ENCODE data around the gene KLHL5.

The KLHL5 gene

DNA sequence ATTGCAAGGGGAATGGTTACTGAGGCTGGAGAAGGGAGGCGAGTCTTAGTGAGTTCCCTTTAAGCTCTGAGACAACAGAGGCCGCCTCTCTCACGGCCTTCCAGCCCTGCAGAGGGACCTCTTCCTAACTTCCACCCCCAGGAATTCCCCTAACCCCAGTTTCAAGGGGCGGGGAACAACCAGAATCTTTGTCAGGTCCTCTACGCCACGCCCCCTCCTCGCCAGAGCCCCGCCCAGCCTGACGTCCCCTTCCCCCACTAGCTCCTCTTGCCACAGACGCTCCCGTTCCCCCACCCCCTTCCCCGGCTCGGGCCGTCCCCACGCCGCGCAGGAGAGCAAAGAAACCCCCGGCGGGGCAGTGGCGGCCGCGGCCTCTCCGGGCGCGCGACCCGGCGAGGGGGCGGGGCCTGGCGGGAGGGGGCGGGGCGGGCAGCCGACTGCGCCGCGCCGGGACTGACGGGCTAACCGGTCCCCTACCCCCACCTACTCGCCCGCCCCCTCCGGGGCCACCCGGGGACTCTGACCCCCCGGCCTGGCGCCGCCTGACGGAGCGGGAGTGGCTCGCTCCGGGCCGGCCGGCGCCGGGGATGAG, 17.6 kb upstream of the KLHL5 start:
- DNase-seq (ENCODE audit: low read depth), result peak; percentile 34

DNA sequence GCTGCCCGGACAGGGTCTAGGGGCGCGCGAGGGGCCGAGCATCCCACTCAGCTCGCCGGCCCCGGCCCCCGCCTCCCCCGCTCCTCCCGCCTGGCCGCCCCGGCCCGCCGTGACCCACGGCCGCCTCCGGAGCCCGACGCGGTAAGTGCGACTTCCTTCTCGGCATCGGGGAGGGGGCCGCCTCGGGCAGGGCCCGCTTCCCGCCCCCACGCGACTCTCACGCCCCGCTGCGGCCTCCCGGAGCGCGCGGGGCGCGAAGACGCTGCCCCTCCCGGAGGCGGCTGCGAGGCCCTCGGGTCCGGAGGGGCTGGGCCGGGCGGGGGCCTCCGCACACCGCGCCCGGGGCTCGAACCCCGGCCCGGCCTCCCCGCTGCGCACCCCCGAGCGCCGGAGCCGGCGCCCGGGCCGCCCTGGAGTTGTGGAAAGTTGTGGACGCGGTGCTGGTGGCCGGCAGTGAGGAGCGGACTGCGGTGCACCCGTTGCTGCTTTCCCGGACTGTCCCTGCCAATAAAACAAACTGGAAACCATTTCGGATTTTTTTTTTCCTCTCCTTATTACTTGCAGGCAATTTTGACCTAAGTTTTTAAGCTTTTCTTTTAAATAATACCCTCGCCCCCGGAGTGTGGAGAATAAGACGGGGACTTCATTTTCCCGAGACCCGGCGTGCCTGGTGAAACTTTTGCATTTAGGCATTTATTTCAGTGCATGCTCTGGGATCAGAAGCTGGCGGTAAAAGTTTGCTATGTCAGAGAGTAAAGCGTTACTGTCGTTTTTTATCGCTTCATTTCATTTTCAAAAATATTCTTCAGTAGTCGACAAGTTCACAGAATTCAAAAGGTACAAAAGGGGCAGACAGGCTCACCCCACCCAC, 16.8 kb upstream of the KLHL5 start:
- no peak for DNase-seq (ENCODE audit: low read depth)

DNA sequence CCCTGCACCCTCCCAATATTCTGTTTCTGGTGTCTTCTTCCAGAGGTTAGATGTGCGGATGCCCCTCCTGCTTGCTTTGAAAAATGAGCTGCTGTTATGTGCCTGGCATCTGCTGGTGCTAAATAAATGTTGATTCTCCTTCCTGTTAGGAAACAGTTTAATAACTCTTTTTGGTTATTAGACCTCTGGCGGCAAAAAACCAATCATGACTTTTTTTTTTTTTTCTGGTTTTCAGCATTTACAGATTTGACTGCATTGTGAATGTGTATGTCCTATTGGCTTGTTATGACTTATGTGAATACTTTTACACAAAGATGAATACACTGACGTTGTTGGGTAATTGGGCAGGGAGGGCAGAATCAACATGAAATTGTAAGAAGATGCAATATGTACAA, 16.2 kb upstream of the KLHL5 start:
- no peak for DNase-seq (ENCODE audit: low read depth)

DNA sequence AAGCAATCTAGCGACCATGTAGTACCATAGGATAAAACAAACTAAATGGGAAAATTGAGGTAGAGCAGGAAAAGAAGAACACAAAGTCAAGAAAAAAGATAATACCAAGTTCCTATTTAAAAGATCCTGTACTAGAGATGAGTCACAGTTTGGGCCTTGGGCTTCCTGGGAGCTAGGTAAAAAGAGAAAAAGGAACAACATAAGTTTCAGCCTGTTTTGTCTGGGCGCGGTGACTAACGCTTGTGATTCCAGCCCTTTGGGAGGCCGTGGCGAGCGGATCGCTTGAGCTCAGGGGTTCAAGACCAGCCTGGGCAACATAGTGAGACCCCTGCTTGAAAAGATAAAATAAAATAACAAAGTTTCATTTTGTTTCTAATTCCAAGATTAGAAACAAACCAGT, 15.8 kb upstream of the KLHL5 start:
- no peak for DNase-seq (ENCODE audit: low read depth)

DNA sequence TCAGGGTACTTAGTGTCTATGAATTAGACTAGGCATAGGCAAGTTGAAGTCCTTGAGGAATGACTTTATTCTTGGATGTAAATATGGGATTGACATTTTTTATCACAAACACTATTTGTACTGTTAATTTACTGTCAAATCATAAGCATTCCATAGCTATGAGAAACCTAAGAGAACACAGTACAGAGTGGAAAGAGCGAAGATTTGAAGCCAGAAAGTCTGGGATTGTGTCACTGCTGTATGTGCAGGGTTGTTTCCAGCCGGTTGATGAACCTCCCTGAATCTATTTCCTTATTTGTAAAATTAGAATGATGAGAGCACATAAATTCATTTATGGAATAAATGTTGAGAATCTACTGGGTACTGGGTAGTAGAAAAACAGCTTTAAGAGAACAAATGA, 14.4 kb upstream of the KLHL5 start:
- DNase-seq (ENCODE audit: low read depth), result no peak

DNA sequence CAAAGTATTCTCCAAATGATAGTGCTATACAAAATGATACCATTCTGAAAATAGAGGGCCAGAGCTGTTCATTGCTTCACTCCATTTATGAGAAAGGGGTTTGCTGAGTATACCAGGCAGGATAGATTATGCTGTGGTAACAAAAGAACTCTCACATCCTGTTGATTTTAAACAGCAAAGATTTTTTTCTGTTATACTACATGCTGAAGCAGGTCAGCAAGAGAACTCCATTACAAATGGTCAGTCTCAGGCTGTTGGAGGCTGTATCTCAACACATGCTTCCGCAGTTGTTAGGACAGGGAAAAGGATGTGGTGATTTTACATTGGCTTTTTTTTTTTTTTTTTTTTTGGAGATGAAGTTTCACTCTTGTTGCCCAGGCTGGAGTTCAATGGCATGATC, 13.7 kb upstream of the KLHL5 start:
- DNase-seq (ENCODE audit: low read depth), result no peak

DNA sequence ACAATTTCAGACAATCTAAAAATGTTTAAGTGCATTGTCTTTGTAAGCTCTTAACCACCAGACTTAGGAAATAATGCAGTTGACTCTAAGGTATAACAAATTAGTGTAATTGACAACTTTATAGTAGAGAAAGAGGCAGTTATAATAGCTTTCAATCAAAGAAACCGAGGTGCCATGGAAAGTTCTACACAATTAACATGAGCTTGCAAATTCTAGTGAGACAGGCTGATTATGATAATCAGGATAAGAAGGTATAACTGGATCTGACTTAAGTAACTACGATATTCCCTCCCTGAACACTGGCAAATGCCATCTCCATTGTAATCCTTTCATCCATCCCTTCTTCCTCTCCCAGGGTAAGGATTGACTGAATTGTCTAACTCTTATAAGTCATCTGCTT, 11.4 kb upstream of the KLHL5 start:
- no peak for DNase-seq (ENCODE audit: low read depth)

DNA sequence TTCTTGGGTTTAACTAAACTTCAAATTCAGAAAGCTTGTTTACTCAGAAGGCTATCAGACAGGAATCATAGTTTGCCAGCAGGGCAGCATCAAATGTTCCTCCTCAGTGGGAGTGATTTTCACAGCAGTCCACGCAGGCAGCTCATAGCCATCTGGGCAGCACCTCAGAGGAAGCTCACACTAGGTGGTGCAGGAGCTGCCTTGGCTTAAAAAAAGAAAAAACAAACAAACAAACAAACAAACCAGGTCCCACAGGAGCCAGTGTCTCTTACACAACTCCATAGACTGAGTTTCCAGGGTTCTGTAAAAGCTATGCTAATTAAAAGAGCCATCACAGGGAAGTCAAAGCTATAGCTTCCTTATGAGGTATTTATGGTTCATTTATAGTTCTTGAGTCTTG, 10.5 kb upstream of the KLHL5 start:
- no peak for DNase-seq (ENCODE audit: low read depth)

DNA sequence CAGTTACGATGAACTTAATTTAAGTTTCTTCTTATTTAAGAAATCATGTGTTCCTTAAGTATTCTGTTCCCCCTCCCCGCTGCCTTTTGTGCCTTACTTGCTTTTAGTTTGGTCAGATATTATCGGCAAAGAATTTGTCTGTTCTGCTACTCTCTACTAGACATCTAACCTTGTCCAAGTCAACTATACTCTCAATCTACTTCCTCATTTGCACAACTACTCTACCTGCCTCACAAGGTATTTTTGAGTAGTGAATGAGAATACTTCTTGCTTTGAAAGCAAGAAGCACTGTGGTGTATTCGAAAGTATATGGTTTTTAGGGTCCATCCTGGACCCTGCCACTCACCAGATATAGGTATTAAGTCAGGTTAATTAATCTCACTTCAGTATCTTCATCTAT, 8.0 kb upstream of the KLHL5 start:
- no peak for DNase-seq (ENCODE audit: low read depth)

DNA sequence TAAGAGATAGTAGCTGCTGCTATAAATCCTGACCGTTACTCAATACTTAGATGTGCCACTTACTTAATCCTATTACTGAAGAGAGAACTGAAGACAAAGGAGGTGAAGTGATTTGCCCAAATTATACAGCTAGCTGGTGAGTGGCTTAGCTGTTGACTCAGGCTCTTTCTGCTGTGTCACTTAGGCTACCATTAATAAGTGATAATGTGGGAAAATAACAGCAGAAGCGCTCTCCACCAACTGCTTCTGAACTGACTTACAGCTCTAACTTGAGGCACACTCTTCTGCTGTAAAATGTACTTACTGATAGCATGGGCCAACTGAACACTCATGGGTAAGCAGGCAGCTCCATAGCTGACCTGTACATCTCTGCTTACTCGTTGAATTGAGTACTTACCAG, 7.5 kb upstream of the KLHL5 start:
- no peak for DNase-seq (ENCODE audit: low read depth)

DNA sequence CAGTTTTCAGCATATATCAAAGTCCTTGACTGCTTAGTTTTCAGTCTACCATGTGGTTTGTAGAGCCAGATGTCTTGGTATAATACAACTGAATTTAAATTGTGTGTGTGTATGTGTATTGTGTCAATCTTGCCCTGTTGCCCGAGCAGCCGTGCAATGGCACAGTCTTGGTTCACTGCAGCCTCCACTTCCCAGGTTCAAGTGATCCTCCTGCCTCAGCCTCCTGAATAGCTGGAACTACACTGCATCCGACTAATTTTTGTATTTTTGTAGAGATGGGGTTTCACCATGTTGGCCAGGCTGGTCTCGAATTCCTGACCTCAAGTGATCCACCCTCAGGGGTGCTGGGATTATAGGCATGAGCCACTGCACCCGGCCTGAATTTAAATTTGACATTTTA, 6.0 kb upstream of the KLHL5 start:
- DNase-seq (ENCODE audit: low read depth), result no peak

DNA sequence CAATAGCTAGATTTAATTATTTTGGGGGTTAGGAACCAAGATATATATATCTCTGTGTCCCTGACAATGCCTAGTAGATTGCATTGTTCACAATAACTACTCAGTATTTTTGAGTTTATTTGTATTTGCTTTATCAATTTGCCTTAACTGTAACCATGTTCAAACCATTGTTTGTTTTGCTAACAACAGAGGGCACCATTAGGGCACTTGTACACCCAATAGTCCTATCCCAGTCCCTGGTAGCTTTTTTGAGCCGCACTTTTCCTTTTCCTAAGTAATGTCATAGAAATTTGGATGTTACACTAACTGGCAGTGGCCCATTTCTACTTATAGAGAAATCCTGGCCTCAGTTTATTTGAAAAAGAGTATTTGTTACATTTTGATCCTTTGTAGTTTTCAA, 575 bp upstream of the KLHL5 start:
- DNase-seq (ENCODE audit: low read depth), result no peak

DNA sequence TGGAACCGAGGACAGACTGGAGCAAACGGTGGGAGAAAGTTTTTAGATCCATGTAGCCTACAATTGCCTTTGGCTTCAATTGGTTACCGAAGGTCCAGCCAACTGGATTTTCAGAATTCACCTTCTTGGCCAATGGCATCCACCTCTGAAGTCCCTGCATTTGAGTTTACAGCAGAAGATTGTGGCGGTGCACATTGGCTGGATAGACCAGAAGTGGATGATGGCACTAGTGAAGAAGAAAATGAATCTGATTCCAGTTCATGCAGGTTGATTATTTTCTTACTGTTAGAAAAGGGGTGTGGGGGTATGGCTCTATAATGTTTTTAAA, 702 bp downstream of the KLHL5 start:
- no peak for DNase-seq (ENCODE audit: low read depth)

DNA sequence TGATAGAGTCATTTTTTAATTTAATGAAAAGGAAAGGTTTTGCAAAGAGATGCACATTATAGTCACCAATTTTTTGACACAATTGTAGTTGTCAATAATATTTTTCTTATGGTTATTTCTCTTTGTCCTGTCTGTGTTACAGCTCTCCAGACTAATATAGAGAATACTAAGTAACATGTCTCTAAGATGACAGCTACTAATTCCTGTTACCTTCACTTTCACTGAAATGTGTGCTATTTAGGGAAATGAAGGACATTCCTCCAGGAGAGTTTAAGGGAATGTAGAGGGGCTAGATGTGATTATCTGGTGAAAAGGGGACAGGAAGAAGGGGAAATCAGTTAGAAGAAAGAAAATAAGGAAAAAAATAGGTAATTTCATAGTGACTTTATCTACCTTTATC, 1.4 kb downstream of the KLHL5 start:
- no peak for DNase-seq (ENCODE audit: low read depth)

DNA sequence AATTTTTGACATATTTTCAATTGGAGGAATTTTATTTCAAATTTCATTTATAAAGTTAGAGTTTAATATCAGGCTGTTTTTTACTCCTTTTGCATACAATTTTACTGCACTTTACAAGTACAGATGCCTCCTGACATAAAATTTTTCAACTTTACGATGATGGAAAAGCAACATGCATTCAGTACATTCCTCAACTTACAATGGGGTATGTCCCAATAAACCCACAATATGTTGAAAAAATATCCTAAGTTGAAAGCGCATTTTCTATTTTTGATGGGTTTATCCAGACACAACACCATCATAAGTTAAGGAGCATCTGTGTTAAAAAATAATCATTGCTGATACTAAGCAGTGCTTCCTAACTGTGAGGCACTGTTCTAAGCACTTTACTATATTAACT, 4.3 kb downstream of the KLHL5 start:
- DNase-seq (ENCODE audit: low read depth), result no peak

DNA sequence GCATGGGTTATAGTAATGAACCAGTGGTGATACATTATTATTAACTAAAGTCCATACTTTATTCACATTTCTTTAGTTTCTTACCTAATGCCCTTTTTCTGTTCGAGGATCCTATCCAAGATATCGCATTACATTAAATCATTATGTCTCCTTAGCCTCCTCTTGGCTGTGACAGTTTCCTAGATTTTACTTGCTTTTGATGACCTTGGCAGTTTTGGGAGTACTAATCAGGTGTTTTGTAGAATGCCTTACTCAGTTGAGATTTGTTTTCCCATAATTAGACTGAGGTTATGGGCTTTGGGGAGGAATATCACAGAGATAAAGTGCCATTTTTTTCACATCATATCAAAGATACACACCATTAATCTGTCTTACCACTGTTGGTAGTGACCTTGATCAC, 5.0 kb downstream of the KLHL5 start:
- no peak for DNase-seq (ENCODE audit: low read depth)

DNA sequence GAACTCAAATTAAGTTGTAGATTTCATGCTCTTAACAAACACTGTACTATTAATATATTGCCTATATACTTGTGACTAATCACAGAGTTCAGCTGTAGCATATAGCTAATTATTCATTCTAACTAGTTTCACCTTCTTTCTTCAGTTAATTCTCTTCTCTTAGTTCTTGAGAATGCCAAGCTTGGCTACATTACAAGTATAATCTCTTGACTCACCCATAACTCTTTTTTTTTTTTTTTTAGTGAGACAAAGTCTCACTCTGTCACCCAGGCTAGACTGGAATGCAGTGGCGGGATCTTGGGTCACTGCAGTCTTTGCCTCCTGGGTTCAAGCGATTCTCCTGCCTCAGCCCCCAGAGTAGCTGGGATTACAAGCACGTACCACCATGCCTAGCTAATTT, 5.4 kb downstream of the KLHL5 start:
- DNase-seq (ENCODE audit: low read depth), result no peak

DNA sequence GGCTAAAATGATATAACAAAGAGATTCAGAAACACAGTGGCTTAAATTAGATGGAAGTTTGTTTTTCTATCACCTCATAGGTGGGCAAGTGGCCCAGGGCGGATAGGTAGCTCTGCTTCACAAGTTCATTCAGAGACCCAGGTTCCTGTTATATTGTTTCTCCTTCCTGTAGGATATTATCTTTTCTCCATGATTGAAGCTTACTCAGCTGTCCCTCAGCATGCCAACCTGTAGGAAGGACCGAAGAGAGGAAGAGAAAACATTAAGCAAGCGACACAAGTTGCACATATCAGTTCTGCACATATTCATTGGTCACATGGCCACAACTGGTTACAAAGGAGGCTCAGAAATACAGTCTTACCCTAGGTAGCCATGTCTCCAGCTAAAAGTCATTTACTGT, 6.9 kb downstream of the KLHL5 start:
- no peak for DNase-seq (ENCODE audit: low read depth)

DNA sequence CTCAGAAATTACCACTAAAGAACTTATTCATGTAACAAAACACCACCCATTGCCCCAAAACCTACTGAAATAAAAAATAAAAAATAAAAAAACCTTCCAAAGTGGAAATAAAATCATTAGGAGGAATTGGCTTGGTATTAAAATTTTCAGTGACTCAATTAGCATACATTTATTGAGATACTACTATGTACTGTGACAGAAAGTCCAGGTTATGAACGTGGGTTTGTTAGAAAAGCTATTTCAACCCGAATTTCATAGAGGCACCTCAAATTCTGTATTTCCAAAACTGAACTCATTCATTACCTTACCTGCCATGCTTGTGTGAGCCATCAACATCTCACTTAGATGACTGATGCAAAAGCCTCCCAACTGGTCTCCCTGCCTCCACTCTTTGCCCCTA, 16.8 kb downstream of the KLHL5 start:
- DNase-seq (ENCODE audit: low read depth), result no peak

DNA sequence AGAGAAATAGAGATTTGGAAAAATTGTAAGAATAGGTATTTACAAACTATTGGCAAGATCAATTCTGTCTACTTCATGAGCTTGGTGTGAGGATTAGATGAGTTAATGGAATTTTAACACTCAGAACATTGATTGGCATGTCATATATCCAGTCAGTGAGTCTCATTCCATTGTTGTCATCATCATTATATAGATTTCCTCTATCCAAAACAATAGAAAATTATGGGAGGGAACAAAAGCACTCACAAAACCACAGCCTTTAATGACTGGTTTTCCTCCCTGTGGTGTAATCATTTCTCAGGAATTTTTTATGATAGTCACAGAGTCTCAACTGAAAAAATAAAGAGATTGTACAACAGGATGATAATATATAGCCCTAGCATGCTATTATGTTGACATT, 21.1 kb downstream of the KLHL5 start:
- DNase-seq (ENCODE audit: low read depth), result peak; percentile 26

DNA sequence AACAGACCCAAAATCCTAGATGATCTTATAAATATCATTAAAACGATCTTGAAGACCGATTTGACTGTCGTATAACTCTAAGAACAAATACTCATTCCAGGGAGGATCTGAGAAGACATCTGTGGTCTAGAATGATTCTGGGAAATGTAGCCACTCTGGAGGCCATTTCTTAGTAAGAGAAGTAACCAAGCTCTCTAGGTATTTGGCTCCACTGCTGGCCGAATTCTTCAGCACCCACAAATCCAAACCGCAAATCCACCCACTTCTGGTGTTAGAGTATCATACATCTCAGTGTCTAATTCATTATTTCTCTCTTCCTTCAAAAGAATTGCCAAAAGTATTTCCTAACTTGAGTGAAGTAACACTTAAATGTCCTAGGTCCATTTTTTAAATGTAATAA, 23.9 kb downstream of the KLHL5 start:
- DNase-seq (ENCODE audit: low read depth), result peak; percentile 75

DNA sequence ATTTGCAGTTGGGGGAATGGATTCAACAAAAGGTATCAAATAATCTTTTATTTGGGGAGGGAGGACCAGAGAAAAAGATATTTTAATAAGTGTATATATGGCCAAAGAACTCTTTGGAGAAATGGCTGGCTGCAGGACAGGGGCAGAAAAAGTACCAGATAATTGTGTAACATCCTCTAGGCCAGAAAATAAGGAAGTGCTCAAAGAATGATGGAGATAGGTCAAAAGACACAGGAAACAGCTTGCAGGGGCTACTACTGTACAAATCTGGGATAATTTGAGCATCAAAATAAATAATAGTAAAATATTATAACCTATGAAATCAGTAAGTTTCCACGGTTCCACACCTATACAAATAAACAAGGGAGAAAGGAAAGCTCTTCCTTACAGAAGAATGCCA, 34.8 kb downstream of the KLHL5 start:
- no peak for DNase-seq (ENCODE audit: low read depth)

DNA sequence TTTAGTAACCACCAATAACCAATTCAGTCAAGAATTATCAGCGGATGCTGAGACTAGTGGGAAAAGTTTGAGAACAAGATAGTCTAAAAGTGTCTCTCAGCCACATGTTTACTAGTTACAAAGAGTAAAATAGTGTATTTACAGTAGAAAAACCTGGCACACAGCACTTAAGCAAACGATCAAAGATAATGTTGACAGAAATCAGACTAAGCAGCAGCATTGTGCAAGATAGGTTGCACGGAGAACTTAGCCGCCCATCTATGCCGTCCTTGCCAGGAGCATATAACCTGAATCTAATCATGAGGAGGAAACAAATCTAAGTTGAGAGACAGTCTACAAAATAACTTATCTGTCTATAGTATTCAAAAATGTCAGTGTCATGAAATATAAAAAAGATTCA, 35.3 kb downstream of the KLHL5 start:
- no peak for DNase-seq (ENCODE audit: low read depth)

DNA sequence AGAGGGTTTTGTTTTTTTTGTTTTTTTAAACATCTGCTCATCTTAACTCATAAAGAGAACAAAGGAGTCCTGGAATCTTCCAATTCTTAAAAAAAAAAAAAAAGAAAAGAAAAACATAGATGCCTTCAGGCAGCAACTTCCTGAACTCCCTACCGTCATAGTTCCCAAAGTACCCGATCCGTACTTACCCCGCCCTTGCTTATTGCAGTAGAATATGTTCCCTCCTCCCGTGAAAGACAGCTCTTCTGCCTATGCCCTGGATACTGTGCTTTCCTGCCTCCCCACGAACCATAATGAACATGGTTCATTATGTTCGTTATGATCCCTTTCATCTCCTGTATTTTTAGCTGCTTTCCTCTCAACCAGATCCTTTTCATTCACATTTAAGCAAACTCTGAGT, 40.3 kb downstream of the KLHL5 start:
- DNase-seq (ENCODE audit: low read depth), result no peak

Data from GM04503 (cell line).